PC-9 (cell line): Measurements from ENCODE around the gene PDE6B.

Experiments
- EZH2 ChIP-seq: fragments of 200-600 bp; sonication (generic); IDR thresholded peaks from 2 replicates; pipeline ENCODE4 v1.8.0; 2017; ENCODE audit warnings: antibody characterized with exemption, low read depth
- TF ChIP-seq, protein P1 (sequence below): fragments of 200-600 bp; sonication (generic); conservative IDR thresholded peaks from 2 replicates; pipeline ENCODE4 v1.6.1; 2017; ENCODE audit warnings: mixed run types, antibody characterized with exemption, mild to moderate bottlenecking, moderate library complexity

DNA sequence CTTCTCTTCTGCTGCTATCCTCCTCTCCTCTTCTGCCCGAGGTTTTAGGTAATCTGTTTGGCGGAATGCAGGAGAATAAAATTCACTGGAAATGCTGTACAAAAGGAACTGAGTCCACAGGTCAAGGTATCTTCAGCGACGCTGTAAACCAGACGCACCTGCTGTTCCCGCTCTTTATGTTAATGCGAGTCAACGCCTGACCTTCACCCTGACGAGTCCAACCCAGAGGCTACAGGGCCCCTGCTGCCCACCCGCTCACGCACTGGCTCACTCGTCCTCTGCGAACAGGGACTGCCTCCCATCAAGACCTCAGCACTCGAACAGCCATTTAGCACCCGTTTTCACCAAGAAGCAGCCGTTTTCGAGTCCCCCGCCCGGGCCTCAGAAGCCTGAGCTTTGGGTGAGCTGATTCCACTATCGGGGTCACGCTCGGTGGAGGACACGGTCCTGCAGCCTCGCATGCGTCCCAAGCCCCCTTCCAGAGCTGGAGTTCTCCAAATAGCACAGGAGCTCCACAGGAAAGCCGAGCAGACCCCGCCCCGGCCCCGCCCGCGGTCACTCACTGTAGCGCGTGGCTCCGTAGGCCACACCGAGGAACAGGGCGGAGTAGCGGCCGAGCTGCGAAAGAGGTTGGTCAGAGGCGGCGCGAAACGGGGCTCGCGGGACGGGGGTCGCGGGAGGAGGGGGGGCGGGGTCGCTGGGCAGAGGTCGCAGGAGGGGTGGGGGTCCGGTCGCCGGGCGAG lies 48.1 kb downstream of the PDE6B start:
- TF ChIP-seq, protein P1, sequence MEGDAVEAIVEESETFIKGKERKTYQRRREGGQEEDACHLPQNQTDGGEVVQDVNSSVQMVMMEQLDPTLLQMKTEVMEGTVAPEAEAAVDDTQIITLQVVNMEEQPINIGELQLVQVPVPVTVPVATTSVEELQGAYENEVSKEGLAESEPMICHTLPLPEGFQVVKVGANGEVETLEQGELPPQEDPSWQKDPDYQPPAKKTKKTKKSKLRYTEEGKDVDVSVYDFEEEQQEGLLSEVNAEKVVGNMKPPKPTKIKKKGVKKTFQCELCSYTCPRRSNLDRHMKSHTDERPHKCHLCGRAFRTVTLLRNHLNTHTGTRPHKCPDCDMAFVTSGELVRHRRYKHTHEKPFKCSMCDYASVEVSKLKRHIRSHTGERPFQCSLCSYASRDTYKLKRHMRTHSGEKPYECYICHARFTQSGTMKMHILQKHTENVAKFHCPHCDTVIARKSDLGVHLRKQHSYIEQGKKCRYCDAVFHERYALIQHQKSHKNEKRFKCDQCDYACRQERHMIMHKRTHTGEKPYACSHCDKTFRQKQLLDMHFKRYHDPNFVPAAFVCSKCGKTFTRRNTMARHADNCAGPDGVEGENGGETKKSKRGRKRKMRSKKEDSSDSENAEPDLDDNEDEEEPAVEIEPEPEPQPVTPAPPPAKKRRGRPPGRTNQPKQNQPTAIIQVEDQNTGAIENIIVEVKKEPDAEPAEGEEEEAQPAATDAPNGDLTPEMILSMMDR, result no peak
- TF ChIP-seq EZH2, result no peak
